Adrenal gland (tissue), 5 donors: ENCODE data around the gene CDC42EP4.

Experiments
- POLR2A ChIP-seq, 2 donors: fragments of 450-650 bp; IDR thresholded peaks; one replicate each; pipeline ENCODE4 v1.6.1; 2017; ENCODE audit warnings: antibody characterized with exemption in 2 of 2, mild to moderate bottlenecking in 2 of 2, moderate library complexity in 1 of 2
- TF ChIP-seq, protein P1 (sequence below), 6 experiments: fragments of 450-650 bp in 4 of 6; fragments of 200-600 bp in 2 of 6; sonication (generic) in 1 of 6; IDR thresholded peaks; 1 replicate in 5 of 6; 2 replicates in 1 of 6; pipeline versions ENCODE4 v1.5.1 to v1.8.0; 2016 to 2021; ENCODE audit warnings: antibody characterized with exemption in 6 of 6, mild to moderate bottlenecking in 2 of 6, moderate library complexity in 1 of 6
- donor health status: DM: no; HTN: no; CAD: no.

DNA sequence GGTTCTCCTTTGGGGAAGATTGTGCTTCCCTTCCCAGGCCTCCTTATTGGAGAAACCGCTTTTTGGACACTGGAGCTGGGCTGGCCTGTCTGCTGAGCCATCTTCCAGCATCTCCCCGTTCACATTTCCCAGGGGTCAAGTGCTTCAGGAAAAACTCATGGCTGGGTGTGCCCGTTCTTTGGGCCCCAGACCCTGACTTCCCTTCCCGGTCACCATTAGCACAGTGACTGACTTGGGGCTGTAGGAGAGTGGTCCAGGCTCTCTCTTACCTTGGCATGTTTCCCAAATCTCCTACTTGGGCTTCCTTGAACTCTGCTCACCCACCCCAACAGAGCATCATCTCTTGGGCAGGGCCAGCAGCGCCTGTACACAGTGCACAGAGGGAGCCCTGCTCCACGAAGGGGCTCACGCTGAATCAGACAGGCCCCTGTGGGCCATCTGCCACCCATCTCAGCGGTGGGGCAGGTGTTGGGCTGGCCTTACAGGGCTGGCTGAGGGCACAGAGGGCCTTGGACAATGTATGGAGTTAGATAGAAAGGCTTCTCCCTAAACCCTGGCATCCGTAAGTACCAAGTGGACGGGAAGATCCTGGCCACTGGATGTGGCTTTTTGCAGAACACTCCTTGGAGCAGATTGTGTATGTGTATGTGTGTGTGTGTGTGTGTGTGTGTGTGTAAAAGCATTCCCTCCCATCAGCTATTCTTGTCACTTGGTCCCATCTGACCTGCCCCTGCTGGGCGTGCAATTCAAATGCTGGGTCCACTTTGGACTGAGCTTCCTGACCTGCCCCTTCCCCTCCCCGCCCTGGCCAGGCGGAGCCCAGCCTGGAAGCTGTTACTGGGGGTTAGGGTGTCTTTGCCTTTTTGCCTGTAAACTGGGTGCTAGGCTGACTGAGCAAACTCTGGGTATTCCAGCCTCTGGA is 24.9 kb upstream of the CDC42EP4 start:
- TF ChIP-seq, protein P1, sequence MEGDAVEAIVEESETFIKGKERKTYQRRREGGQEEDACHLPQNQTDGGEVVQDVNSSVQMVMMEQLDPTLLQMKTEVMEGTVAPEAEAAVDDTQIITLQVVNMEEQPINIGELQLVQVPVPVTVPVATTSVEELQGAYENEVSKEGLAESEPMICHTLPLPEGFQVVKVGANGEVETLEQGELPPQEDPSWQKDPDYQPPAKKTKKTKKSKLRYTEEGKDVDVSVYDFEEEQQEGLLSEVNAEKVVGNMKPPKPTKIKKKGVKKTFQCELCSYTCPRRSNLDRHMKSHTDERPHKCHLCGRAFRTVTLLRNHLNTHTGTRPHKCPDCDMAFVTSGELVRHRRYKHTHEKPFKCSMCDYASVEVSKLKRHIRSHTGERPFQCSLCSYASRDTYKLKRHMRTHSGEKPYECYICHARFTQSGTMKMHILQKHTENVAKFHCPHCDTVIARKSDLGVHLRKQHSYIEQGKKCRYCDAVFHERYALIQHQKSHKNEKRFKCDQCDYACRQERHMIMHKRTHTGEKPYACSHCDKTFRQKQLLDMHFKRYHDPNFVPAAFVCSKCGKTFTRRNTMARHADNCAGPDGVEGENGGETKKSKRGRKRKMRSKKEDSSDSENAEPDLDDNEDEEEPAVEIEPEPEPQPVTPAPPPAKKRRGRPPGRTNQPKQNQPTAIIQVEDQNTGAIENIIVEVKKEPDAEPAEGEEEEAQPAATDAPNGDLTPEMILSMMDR (IDR thresholded peaks at IDR 0.05) = no peak
- TF ChIP-seq POLR2A (IDR thresholded peaks at IDR 0.05) = no peak
